Lower lobe of right lung (tissue), 2 donors: ENCODE data around the gene SEC61A1. TPM values are rescaled to one million over a fixed set of nuclear protein-coding genes. Genes with fewer than 3 reads are reported as not detected.

ENCODE experiments used
- ATAC-seq, 2 donors: fragments of 200-7000 bp; cut with Tn5 transposase; one replicate each; pipeline ENCODE4 v1.9.1; 2020 to 2022; ENCODE audit warnings: mild to moderate bottlenecking in 2 of 2, moderate library complexity in 2 of 2
- DNase-seq: peaks from one replicate; pipeline ENCODE4 v3.0.0-alpha.2; 2020
- H3K27ac ChIP-seq: fragments of 200-600 bp; one replicate; pipeline ENCODE4 v1.8.0; 2022
- H3K27me3 ChIP-seq: fragments of 200-600 bp; one replicate; pipeline ENCODE4 v1.8.0; 2022; ENCODE audit warnings: low read depth
- H3K36me3 ChIP-seq: fragments of 200-600 bp; one replicate; pipeline ENCODE4 v1.8.0; 2022; ENCODE audit warnings: mild to moderate bottlenecking
- H3K4me1 ChIP-seq: fragments of 200-600 bp; one replicate; pipeline ENCODE4 v1.8.0; 2022
- H3K4me3 ChIP-seq: fragments of 200-600 bp; one replicate; pipeline ENCODE4 v1.8.0; 2022; ENCODE audit warnings: mild to moderate bottlenecking
- H3K9me3 ChIP-seq: fragments of 200-600 bp; one replicate; pipeline ENCODE4 v1.8.0; 2022
- CTCF ChIP-seq: fragments of 200-600 bp; IDR thresholded peaks from one replicate; pipeline ENCODE4 v1.8.0; 2022; ENCODE audit warnings: antibody characterized with exemption, mild to moderate bottlenecking
- intact Hi-C: fragments of 100-400 bp; cut with DNase I; formaldehyde crosslinking; loops from one replicate; pipeline ENCODE4 v1.11.0; 2022
- total RNA-seq: library from RNA; stranded (reverse); fragmentation: NEBNext Ultra II Directional; extraction: Animal tissue kit (Norgen Biotek cat#: 25700); gene quantifications from one replicate; pipeline ENCODE4 v1.2.1, GENCODE V29; 2021
- donor health status: DM: no; HTN: yes; CAD: no; lungs with severe emphysema.

Gene SEC61A1
- total RNA-seq, 1 donor from 2014 or later, result 152 TPM

GRCh38 chr3:128021768-128022372 lies 30.4 kb upstream of the SEC61A1 start:
- H3K4me3 ChIP-seq, result no peak overlapping the region
- no peak for DNase-seq
- no peak for TF ChIP-seq CTCF
- intact Hi-C loops, result no loop called here
- no peaks in the 10 kb centered on the region for H3K4me1 ChIP-seq
- no peak overlapping the region for H3K27ac ChIP-seq
- no peaks in the 10 kb centered on the region for H3K36me3 ChIP-seq
- H3K27me3 ChIP-seq, result peaks cover 5% of the 10 kb centered on the region
- H3K9me3 ChIP-seq, result no peaks in the 10 kb centered on the region
- no peak for ATAC-seq

- TF ChIP-seq CTCF, result no peak
- no peaks in the 10 kb centered on the region for H3K4me1 ChIP-seq
- H3K9me3 ChIP-seq, result no peaks in the 10 kb centered on the region
- no peaks in the 10 kb centered on the region for H3K36me3 ChIP-seq
- intact Hi-C loops, result no loop called here
- no peak for DNase-seq
- no peak overlapping the region for H3K4me3 ChIP-seq
- ATAC-seq, result no peak
- H3K27ac ChIP-seq, result no peak overlapping the region
- no peaks in the 10 kb centered on the region for H3K27me3 ChIP-seq
Measured at GRCh38 chr3:128033102-128033501, 19.1 kb upstream of the SEC61A1 start.

- intact Hi-C loops, result no loop called here
- no peak overlapping the region for H3K4me3 ChIP-seq
- no peaks in the 10 kb centered on the region for H3K36me3 ChIP-seq
- DNase-seq (no peak), ATAC-seq (no peak)
- H3K4me1 ChIP-seq, result no peaks in the 10 kb centered on the region
- H3K27me3 ChIP-seq, result no peaks in the 10 kb centered on the region
- no peak for TF ChIP-seq CTCF
- no peak overlapping the region for H3K27ac ChIP-seq
- no peaks in the 10 kb centered on the region for H3K9me3 ChIP-seq
Measured at GRCh38 chr3:128036119-128036518, 16.1 kb upstream of the SEC61A1 start.

- intact Hi-C loops, result no loop called here
- no peaks in the 10 kb centered on the region for H3K9me3 ChIP-seq
- no peak for DNase-seq
- H3K4me3 ChIP-seq, result no peak overlapping the region
- ATAC-seq, result no peak
- no peaks in the 10 kb centered on the region for H3K36me3 ChIP-seq
- H3K27ac ChIP-seq, result no peak overlapping the region
- TF ChIP-seq CTCF, result no peak
- no peaks in the 10 kb centered on the region for H3K27me3 ChIP-seq
- H3K4me1 ChIP-seq, result no peaks in the 10 kb centered on the region
Measured at GRCh38 chr3:128040041-128040440, 12.2 kb upstream of the SEC61A1 start.

- intact Hi-C loops, result no loop called here
- no peak for TF ChIP-seq CTCF
- Histone ChIP-seq H3K27ac (no peak overlapping the region), H3K9me3 (no peaks in the 10 kb centered on the region), H3K4me1 (no peaks in the 10 kb centered on the region), H3K27me3 (no peaks in the 10 kb centered on the region), H3K4me3 (no peak overlapping the region), H3K36me3 (no peaks in the 10 kb centered on the region)
- DNase-seq, result no peak
- ATAC-seq, result no peak
Measured at GRCh38 chr3:128040660-128041059, 11.6 kb upstream of the SEC61A1 start.
